AG10803 (cell line): ENCODE measurements around the gene IKZF3.

Experiments used
- DNase-seq: peaks from one replicate; pipeline ENCODE4 v3.0.0; 2010; ENCODE audit warnings: low read depth
- H3K4me3 ChIP-seq: 2 replicates; pipeline ENCODE4 v1.5.1; 2011; ENCODE audit warnings: mild to moderate bottlenecking, low read length, control low read depth
- TF ChIP-seq, protein P1 (sequence below): conservative IDR thresholded peaks from 2 replicates; pipeline ENCODE4 v1.5.1; 2011; ENCODE audit warnings: mild to moderate bottlenecking, low read length, control low read depth, inconsistent platforms

IKZF3 gene

DNA sequence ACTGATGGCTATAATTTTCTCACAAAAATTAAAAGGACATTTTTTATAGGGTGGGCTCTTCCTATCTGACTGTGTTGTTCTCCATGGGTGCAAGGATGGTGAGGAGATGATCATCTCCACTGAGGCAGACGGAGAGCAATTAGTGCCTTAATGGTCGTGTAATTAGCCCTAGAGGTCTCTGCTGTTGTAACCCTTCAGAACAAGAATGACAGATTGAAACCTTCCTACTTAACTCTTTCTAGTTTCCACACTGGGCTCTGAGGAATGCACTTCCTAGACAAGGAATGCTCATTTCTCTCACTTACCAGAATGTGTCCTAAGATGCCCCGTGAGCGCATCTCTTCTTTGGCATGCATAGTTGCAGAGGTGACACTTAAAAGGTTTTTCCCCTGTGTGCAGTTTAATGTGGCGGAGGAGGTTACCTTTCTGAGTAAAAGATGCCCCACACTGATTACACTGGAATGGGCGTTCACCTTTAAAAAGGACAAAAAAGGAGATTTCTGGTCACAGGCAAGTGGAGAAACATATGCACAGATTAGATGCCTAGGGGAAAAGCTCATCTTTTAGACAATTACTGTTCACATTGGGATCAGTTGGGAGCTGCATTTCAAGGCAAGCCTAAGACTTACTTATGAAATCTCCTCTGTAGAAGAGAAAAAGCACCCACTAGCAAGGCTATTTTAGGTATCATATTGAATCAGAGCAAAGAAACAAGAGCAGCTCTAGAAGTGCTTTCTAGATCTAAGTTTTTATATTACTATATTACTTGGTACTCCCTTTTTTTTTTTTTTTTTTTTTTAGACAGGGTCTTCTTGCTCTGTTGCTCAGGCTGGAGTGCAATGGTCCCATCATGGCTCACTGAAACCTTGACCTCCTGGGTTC lies 72.8 kb downstream of the IKZF3 start:
- no peak for DNase-seq
- TF ChIP-seq, protein P1, sequence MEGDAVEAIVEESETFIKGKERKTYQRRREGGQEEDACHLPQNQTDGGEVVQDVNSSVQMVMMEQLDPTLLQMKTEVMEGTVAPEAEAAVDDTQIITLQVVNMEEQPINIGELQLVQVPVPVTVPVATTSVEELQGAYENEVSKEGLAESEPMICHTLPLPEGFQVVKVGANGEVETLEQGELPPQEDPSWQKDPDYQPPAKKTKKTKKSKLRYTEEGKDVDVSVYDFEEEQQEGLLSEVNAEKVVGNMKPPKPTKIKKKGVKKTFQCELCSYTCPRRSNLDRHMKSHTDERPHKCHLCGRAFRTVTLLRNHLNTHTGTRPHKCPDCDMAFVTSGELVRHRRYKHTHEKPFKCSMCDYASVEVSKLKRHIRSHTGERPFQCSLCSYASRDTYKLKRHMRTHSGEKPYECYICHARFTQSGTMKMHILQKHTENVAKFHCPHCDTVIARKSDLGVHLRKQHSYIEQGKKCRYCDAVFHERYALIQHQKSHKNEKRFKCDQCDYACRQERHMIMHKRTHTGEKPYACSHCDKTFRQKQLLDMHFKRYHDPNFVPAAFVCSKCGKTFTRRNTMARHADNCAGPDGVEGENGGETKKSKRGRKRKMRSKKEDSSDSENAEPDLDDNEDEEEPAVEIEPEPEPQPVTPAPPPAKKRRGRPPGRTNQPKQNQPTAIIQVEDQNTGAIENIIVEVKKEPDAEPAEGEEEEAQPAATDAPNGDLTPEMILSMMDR = no peak
- no peak overlapping the region for H3K4me3 ChIP-seq

- no peak overlapping the region for H3K4me3 ChIP-seq
- no peak for DNase-seq
- TF ChIP-seq, protein P1 = no peak
These were observed 76.2 kb downstream of the IKZF3 start for GRCh38 chr17:39787743-39788484.

DNA sequence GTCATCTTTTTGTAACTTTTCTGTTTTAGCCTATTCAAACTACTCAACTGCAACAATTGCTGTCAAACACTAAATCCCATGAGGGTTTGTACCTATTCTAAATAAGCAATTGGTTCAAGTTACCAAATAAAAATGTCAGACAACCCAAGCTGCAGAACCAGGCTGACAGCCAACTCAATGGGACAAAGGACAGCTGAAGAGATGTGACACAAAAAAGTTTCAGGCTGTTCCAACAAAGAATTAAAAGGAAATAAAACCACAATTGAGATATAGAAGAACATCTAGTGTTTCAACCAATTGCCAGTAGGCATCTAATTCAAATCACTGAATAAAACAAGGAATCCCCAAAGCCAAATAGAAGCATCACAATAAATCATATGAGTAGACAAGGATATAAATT lies 77.1 kb downstream of the IKZF3 start:
- TF ChIP-seq, protein P1 = no peak
- no peak overlapping the region for H3K4me3 ChIP-seq
- no peak for DNase-seq

GRCh38 chr17:39782980-39783379 lies 81.1 kb downstream of the IKZF3 start:
- DNase-seq = no peak
- TF ChIP-seq, protein P1 = no peak
- H3K4me3 ChIP-seq = no peak overlapping the region

GRCh38 chr17:39782481-39782880 lies 81.6 kb downstream of the IKZF3 start:
- TF ChIP-seq, protein P1 = no peak
- no peak for DNase-seq
- H3K4me3 ChIP-seq = no peak overlapping the region

GRCh38 chr17:39781861-39782213 lies 82.3 kb downstream of the IKZF3 start:
- no peak overlapping the region for H3K4me3 ChIP-seq
- no peak for DNase-seq
- TF ChIP-seq, protein P1 = no peak
